Right lobe of liver (tissue), 6 donors: ENCODE measurements around the gene BCAR3. TPM values are rescaled to one million over a fixed set of nuclear protein-coding genes. Genes with fewer than 3 reads are reported as not detected.

Experiments used
- ATAC-seq, 4 donors: fragments of 200-7000 bp; cut with Tn5 transposase; one replicate each; pipeline ENCODE4 v1.9.1; 2020; ENCODE audit warnings: mild to moderate bottlenecking in 4 of 4, moderate library complexity in 4 of 4
- DNase-seq, 3 donors: peaks; one replicate each; pipeline ENCODE4 v3.0.0-alpha.2; 2020
- H3K27ac ChIP-seq, 3 donors: fragments of 200-600 bp; one replicate each; pipeline ENCODE4 v1.8.0; 2022
- H3K27me3 ChIP-seq, 2 donors: fragments of 200-600 bp; one replicate each; pipeline ENCODE4 v1.8.0; 2022
- H3K36me3 ChIP-seq, 4 donors: fragments of 200-600 bp; sonication (generic) in 1 of 4; one replicate each; pipeline versions ENCODE4 v1.5.1 to v1.8.0; 2017 to 2022; ENCODE audit warnings: control low read depth in 1 of 4
- H3K4me1 ChIP-seq, 4 donors: fragments of 200-600 bp; sonication (generic) in 1 of 4; one replicate each; pipeline versions ENCODE4 v1.5.1 to v1.8.0; 2017 to 2022; ENCODE audit warnings: control low read depth in 1 of 4
- H3K4me3 ChIP-seq, 3 donors: fragments of 200-600 bp; one replicate each; pipeline ENCODE4 v1.8.0; 2022
- H3K9me3 ChIP-seq, 4 donors: fragments of 200-600 bp; sonication (generic) in 1 of 4; one replicate each; pipeline versions ENCODE4 v1.5.1 to v1.8.0; 2017 to 2022; ENCODE audit warnings: control low read depth in 1 of 4
- CTCF ChIP-seq, 4 donors: fragments of 200-600 bp in 3 of 4; fragments of 450-650 bp in 1 of 4; IDR thresholded peaks; one replicate each; pipeline versions ENCODE4 v1.5.1 to v1.8.0; 2016 to 2022; ENCODE audit warnings: antibody characterized with exemption in 4 of 4, mild to moderate bottlenecking in 2 of 4
- POLR2A ChIP-seq: fragments of 450-650 bp; IDR thresholded peaks from one replicate; pipeline ENCODE4 v1.6.1; 2017; ENCODE audit warnings: antibody characterized with exemption, mild to moderate bottlenecking
- WGBS: methylation state at CpG from one replicate; pipeline ENCODE4 v1.1.6; 2018; ENCODE audit warnings: low coverage, low lambda C conversion rate; ENCODE audit not compliant: insufficient coverage; ENCODE audit errors: missing lambda C conversion rate; 5-methylcytosine and 5-hydroxymethylcytosine counted together
- intact Hi-C, 2 donors: fragments of 100-400 bp; cut with DNase I; formaldehyde crosslinking; loops; one replicate each; pipeline versions ENCODE4 v1.11.2 to v1.14.1; 2022
- total RNA-seq, 6 experiments: library from RNA; depleted of rRNA in 2 of 6; stranded (reverse); fragments of >200 nt in 2 of 6; fragmentation: NEBNext Ultra II Directional in 3 of 6; extraction: Animal tissue kit (Norgen Biotek cat#: 25700) in 3 of 6; gene quantifications; one replicate each; pipeline versions ENCODE4 v1.1.0 to v1.2.4, GENCODE V29; 2016 to 2023
- donor health status: DM: no; HTN: yes; CAD: no.
- donor health status: DM: no; HTN: no; CAD: no.
- donor health status: DM: no; HTN: no; CAD: no.
- donor health status: DM: no; HTN: yes; CAD: no.
- donor health status: DM: no; HTN: yes; CAD: no.

The BCAR3 gene
- total RNA-seq, 6 experiments from 2014 or later, result 7.6 to 19.8 (median 12.9) TPM

- 44% methylated on average over 1 of the region's 1 CpG for WGBS
- Histone ChIP-seq H3K27ac (no peak overlapping the region), H3K4me3 (no peak overlapping the region), H3K4me1 (no peaks in the 10 kb centered on the region), H3K36me3 (peaks cover 0 to 46% (median 13%) of the 10 kb centered on the region in 4 donors), H3K27me3 (no peaks in the 10 kb centered on the region), H3K9me3 (no peaks in the 10 kb centered on the region)
- peak in 1 of 4 donors; percentile 44 for ATAC-seq
- intact Hi-C loops, result no loop called here
- no peak for DNase-seq
- no peak for TF ChIP-seq CTCF (IDR thresholded peaks at IDR 0.05)
- TF ChIP-seq POLR2A, result no peak
These were observed 107.6 kb downstream of the BCAR3 start for GRCh38 chr1:93573940-93574469.

- no peak for ATAC-seq
- H3K9me3 ChIP-seq, result no peaks in the 10 kb centered on the region
- TF ChIP-seq CTCF (IDR thresholded peaks at IDR 0.05), result no peak
- TF ChIP-seq POLR2A, result no peak
- H3K4me3 ChIP-seq, result no peak overlapping the region
- WGBS, result 96% methylated on average over 6 of the region's 12 CpGs
- DNase-seq, result no peak
- H3K36me3 ChIP-seq, result peaks cover 0 to 61% (median 18%) of the 10 kb centered on the region in 4 donors
- H3K27ac ChIP-seq, result no peak overlapping the region
- H3K27me3 ChIP-seq, result no peaks in the 10 kb centered on the region
- no peaks in the 10 kb centered on the region for H3K4me1 ChIP-seq
- intact Hi-C loops, result no loop called here
These were observed 109.9 kb downstream of the BCAR3 start for GRCh38 chr1:93571623-93572310.

- Histone ChIP-seq H3K4me1 (no peaks in the 10 kb centered on the region), H3K27ac (no peak overlapping the region), H3K36me3 (peaks cover 0 to 60% (median 16%) of the 10 kb centered on the region in 4 donors), H3K27me3 (no peaks in the 10 kb centered on the region), H3K4me3 (no peak overlapping the region), H3K9me3 (no peaks in the 10 kb centered on the region)
- 67% methylated on average over 1 of the region's 2 CpGs for WGBS
- intact Hi-C loops, result no loop called here
- TF ChIP-seq CTCF (IDR thresholded peaks at IDR 0.05) (no peak), POLR2A (no peak)
- DNase-seq (no peak), ATAC-seq (peak in 1 of 4 donors; percentile 12)
These were observed 112.1 kb downstream of the BCAR3 start for GRCh38 chr1:93569489-93569888.

GRCh38 chr1:93567255-93567918 lies 114.2 kb downstream of the BCAR3 start:
- Histone ChIP-seq H3K4me1 (no peaks in the 10 kb centered on the region), H3K27me3 (no peaks in the 10 kb centered on the region), H3K9me3 (no peaks in the 10 kb centered on the region), H3K27ac (no peak overlapping the region), H3K36me3 (peaks cover 0 to 61% (median 16%) of the 10 kb centered on the region in 4 donors), H3K4me3 (no peak overlapping the region)
- peak in 1 of 4 donors; percentile 49 for ATAC-seq
- WGBS, result 86% methylated on average over 12 of the region's 15 CpGs
- DNase-seq, result no peak
- no peak for TF ChIP-seq POLR2A
- TF ChIP-seq CTCF (IDR thresholded peaks at IDR 0.05), result no peak
- intact Hi-C loops, result no loop called here
